WTC11 (cell line): ENCODE measurements around the gene C10orf105.

Experiments
- CTCF ChIP-seq: fragments of 200-600 bp; IDR thresholded peaks from 2 replicates; pipeline ENCODE4 v1.8.0; 2022; ENCODE audit warnings: antibody characterized with exemption
- GTF2I ChIP-seq: fragments of 250-450 bp; sonication (Bioruptor Pico); conservative IDR thresholded peaks from 2 replicates; pipeline ENCODE4 v1.4.0; 2021; ENCODE audit warnings: mild to moderate bottlenecking
- TF ChIP-seq, protein P1 (sequence below): sonication (generic); formaldehyde crosslinking; IDR thresholded peaks from 2 replicates; pipeline ENCODE4 v1.8.1; 2023; ENCODE audit warnings: mild to moderate bottlenecking, missing genetic modification reagents, moderate library complexity

GRCh38 chr10:71741671-71742070 lies 22.1 kb upstream of the C10orf105 start:
- no peak for TF ChIP-seq CTCF
- TF ChIP-seq, protein P1, sequence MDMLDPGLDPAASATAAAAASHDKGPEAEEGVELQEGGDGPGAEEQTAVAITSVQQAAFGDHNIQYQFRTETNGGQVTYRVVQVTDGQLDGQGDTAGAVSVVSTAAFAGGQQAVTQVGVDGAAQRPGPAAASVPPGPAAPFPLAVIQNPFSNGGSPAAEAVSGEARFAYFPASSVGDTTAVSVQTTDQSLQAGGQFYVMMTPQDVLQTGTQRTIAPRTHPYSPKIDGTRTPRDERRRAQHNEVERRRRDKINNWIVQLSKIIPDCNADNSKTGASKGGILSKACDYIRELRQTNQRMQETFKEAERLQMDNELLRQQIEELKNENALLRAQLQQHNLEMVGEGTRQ (CRISPR knock-in tag), result no peak
- TF ChIP-seq GTF2I (CRISPR knock-in tag), result no peak
